ENCODE data around the gene AOPEP.

GRCh38 chr9:94850540-94851434, 124.3 kb downstream of the AOPEP start:
- TF ChIP-seq REST (IDR thresholded peaks at IDR 0.05; ENCODE audit: insufficient read depth in 1 of 2, low read depth in 2 of 2, low read length in 1 of 2) = no peak
- TF ChIP-seq CTCF (IDR thresholded peaks at IDR 0.05) = no peak
- no peak for TF ChIP-seq POLR2AphosphoS5 (IDR thresholded peaks at IDR 0.05; ENCODE audit: low read depth, low read length)
- TF ChIP-seq SIN3A (IDR thresholded peaks at IDR 0.05; ENCODE audit: borderline replicate concordance, insufficient read depth, low read depth, low read length) = no peak
- TF ChIP-seq TCF7L2 (IDR thresholded peaks at IDR 0.05; ENCODE audit: low read depth, low read length) = no peak

Measured in Panc1 (cell line).